Endothelial cell of umbilical vein (primary cell): ENCODE results near the gene USP4. TPM values are rescaled to one million over a fixed set of nuclear protein-coding genes. Genes with fewer than 3 reads are reported as not detected.

Experiments
- BruUV-seq: library from RNA; stranded (reverse); fragments of 400-500 nt; replicated peaks from 2 replicates; lab custom pipeline; 2021; lab: Mats Ljungman, UMichigan
- CTCF ChIA-PET: fragments of 300-600, 350-600 bp; sonication (Branson Sonifier 250); formaldehyde crosslinking; loops from one replicate; lab custom pipeline; 2021; ENCODE audit warnings: antibody characterized with exemption, inconsistent platforms; lab: Charles Lee
- POLR2A ChIA-PET: fragments of 300-600, 350-600 bp; sonication (Branson Sonifier 250); formaldehyde crosslinking; loops from one replicate; lab custom pipeline; 2021; ENCODE audit warnings: antibody characterized with exemption, inconsistent platforms; lab: Charles Lee
- DNase-seq: peaks from one replicate; pipeline ENCODE4 v3.0.0-alpha.2; 2011; ENCODE audit warnings: low read depth, low spot score
- FAIRE-seq: peaks from 2 replicates; lab custom pipeline; 2011; peaks lifted over from hg19 to GRCh38; lab: Jason Lieb, UNC
- H2AFZ ChIP-seq: 2 replicates; pipeline ENCODE4 v1.6.0; 2012; ENCODE audit warnings: low read depth, low read length, control low read depth, inconsistent platforms
- H3K27ac ChIP-seq: 2 replicates; pipeline ENCODE4 v1.5.1; 2011; ENCODE audit warnings: low read depth, mild to moderate bottlenecking, control low read depth, low read length, moderate library complexity; ENCODE audit not compliant: insufficient read depth
- H3K27me3 ChIP-seq, 2 experiments: 2 replicates each; pipeline versions ENCODE4 v1.6.0 to v1.6.1; 2011; ENCODE audit warnings: low read length in 2 of 2, mixed read lengths in 1 of 2; ENCODE audit not compliant: control insufficient read depth in 2 of 2, insufficient read depth in 2 of 2
- H3K36me3 ChIP-seq, 2 experiments: 2 replicates in 1 of 2; 3 replicates in 1 of 2; pipeline ENCODE4 v1.5.1; 2011; ENCODE audit warnings: low read length in 2 of 2, mild to moderate bottlenecking in 1 of 2, moderate library complexity in 1 of 2; ENCODE audit not compliant: control insufficient read depth in 2 of 2, insufficient read depth in 2 of 2; ENCODE audit errors: extremely low read depth in 1 of 2
- H3K4me1 ChIP-seq: 3 replicates; pipeline ENCODE4 v1.5.1; 2011; ENCODE audit warnings: mild to moderate bottlenecking, low read length; ENCODE audit not compliant: control insufficient read depth, insufficient read depth; ENCODE audit errors: extremely low read depth
- H3K4me2 ChIP-seq: 2 replicates; pipeline ENCODE4 v1.6.1; 2011; ENCODE audit warnings: low read length, control low read depth, mixed read lengths; ENCODE audit not compliant: insufficient read depth
- H3K4me3 ChIP-seq, 3 experiments: fragments of 200-600 bp in 1 of 3; sonication (generic), shearing (Covaris generic) in 1 of 3; replicated peaks in 1 of 3; 2 replicates each; pipeline ENCODE4 v1.5.1; 2011 to 2016; ENCODE audit warnings: control low read depth in 3 of 3, low read length in 3 of 3, mild to moderate bottlenecking in 2 of 3, inconsistent platforms in 1 of 3, low read depth in 1 of 3, moderate library complexity in 1 of 3; ENCODE audit not compliant: insufficient read depth in 1 of 3
- H3K79me2 ChIP-seq: 2 replicates; pipeline ENCODE4 v1.6.0; 2012; ENCODE audit warnings: low read length, inconsistent platforms; ENCODE audit not compliant: control insufficient read depth, insufficient read depth
- H3K9ac ChIP-seq: replicated peaks from 2 replicates; pipeline ENCODE3; 2011; ENCODE audit warnings: low read length, control low read depth; ENCODE audit not compliant: insufficient read depth; ENCODE audit errors: extremely low read depth
- H3K9me1 ChIP-seq: replicated peaks from 3 replicates; pipeline ENCODE4 v1.6.0; 2011; ENCODE audit warnings: mild to moderate bottlenecking, low read length; ENCODE audit not compliant: control insufficient read depth, insufficient read depth; ENCODE audit errors: extremely low read depth
- H3K9me3 ChIP-seq: replicated peaks from 2 replicates; pipeline ENCODE4 v1.5.1; 2012; ENCODE audit warnings: low read length, inconsistent platforms; ENCODE audit not compliant: control insufficient read depth, insufficient read depth
- H4K20me1 ChIP-seq: replicated peaks from 2 replicates; pipeline ENCODE3; 2011; ENCODE audit warnings: mild to moderate bottlenecking, low read length; ENCODE audit not compliant: control insufficient read depth, insufficient read depth; ENCODE audit errors: extremely low read depth
- EZH2 ChIP-seq: IDR thresholded peaks from 2 replicates; pipeline ENCODE4 v1.6.1; 2012; ENCODE audit warnings: borderline replicate concordance, low read depth, mild to moderate bottlenecking, moderate library complexity, low read length, inconsistent platforms; ENCODE audit not compliant: severe bottlenecking
- FOS ChIP-seq: IDR thresholded peaks from 2 replicates; pipeline ENCODE4 v1.6.1; 2011; ENCODE audit warnings: mild to moderate bottlenecking, low read length, moderate library complexity, borderline replicate concordance; ENCODE audit not compliant: insufficient read depth
- GATA2 ChIP-seq: IDR thresholded peaks from 2 replicates; pipeline ENCODE4 v1.7.0; 2011; ENCODE audit warnings: low read depth, mild to moderate bottlenecking, moderate library complexity, mixed read lengths, low read length; ENCODE audit not compliant: insufficient read length, insufficient read depth
- JUN ChIP-seq: IDR thresholded peaks from 2 replicates; pipeline ENCODE4 v1.6.1; 2011; ENCODE audit warnings: borderline replicate concordance, low read depth; ENCODE audit not compliant: insufficient read length, insufficient read depth
- MYC ChIP-seq: IDR thresholded peaks from one replicate; pipeline ENCODE4 v1.6.1; 2011; ENCODE audit warnings: mild to moderate bottlenecking, low read depth, low read length
- POLR2A ChIP-seq: IDR thresholded peaks from 2 replicates; pipeline ENCODE4 v1.6.1; 2012; ENCODE audit warnings: low read depth, mild to moderate bottlenecking, control low read depth, low read length
- POLR2AphosphoS5 ChIP-seq: IDR thresholded peaks from 2 replicates; pipeline ENCODE4 v1.6.1; 2012; ENCODE audit warnings: low read depth, mild to moderate bottlenecking, control low read depth, low read length, moderate library complexity; ENCODE audit not compliant: insufficient read depth
- dilution Hi-C: fragments of 300-500 bp; cut with MboI; formaldehyde crosslinking; loops from one replicate; pipeline ENCODE4 v1.15.0; 2019; ENCODE audit warnings: low sequenced_read_pairs; ENCODE audit not compliant: extremely low pct_ligation_motif_present
- intact Hi-C: fragments of 100-400 bp; cut with micrococcal nuclease; formaldehyde crosslinking; loops from one replicate; pipeline ENCODE4 v1.10.0; 2022
- polyA plus RNA-seq, 4 experiments: library from polyadenylated mRNA; depleted of rRNA in 3 of 4; stranded (reverse) in 3 of 4; unstranded in 1 of 4; fragments of >200 nt; gene quantifications; 2 replicates each; pipeline versions ENCODE4 v1.2.1 to v1.2.3, GENCODE V29; 2011 to 2012; ENCODE audit warnings: missing spikeins in 1 of 4
- total RNA-seq: library from RNA; stranded (reverse); gene quantifications from 2 replicates; pipeline ENCODE4 v1.2.3, GENCODE V29; 2021
- TF ChIP-seq, protein P1 (sequence below), 2 donors: IDR thresholded peaks; 1 replicate in 1 of 2; 2 replicates in 1 of 2; pipeline ENCODE4 v1.5.1; 2011; ENCODE audit warnings: low read length in 2 of 2, mild to moderate bottlenecking in 2 of 2, moderate library complexity in 2 of 2, control low read depth in 1 of 2, inconsistent platforms in 1 of 2, low read depth in 1 of 2; ENCODE audit not compliant: insufficient read depth in 1 of 2; ENCODE audit errors: extremely low read depth in 1 of 2
- TF ChIP-seq, protein P2 (sequence below): IDR thresholded peaks from 2 replicates; pipeline ENCODE4 v1.6.1; 2011; ENCODE audit not compliant: insufficient read depth, insufficient read length

Gene USP4
- total and polyA plus RNA-seq, 2 donors (not counting 3 experiments of a cell fraction or from before 2014, with no cell fraction given), result 39.1 to 61.3 TPM

DNA sequence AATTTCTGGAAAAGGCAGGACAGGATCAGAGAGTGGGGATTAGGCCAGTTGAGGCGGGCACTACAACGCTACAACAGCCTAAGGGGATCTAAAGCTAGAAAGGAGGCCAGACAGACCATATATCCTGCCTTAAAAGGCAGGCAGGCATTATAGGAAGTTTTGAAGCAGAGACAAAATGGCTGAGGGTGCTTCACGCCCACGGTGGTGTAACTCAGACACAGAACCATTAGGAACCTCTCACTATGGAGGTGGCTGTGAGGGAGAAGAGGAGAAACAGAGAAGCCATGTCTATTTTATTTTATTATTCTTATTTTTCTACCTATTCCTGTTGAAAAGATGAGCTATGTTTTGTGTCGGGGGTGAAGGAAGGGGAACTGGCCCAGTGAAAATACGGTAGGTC lies 2.1 kb upstream of the USP4 start:
- no peak for DNase-seq
- POLR2A ChIA-PET, result no interaction called here

DNA sequence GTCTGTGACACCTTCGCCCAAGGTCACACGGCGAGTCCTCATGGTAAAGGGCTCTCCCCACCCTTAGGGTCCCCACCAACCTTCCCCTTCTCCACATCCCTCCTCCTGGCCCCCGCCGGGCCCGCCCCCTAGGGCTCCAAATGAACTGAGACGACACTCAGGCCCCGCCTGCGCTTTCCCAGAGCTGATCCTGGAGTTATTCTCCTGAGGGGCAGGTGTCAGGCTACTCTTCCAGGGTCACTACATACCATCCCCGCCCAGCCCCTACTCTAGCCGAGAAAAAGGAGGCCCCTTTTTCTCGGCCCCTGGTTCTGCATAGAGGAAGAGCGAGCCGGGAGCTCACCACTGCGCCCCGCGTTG lies 292 bp downstream of the USP4 start:
- dilution Hi-C loops, result no loop called here
- peaks cover 51% of the 10 kb centered on the region for H3K79me2 ChIP-seq
- H3K27me3 ChIP-seq, result no peaks in the 10 kb centered on the region
- H3K4me2 ChIP-seq, result peak overlapping the region; percentile 96
- ChIA-PET POLR2A (interaction anchor here (0.9 to 2.8 kb wide), 3 partner anchors 19 to 110 kb away, joined by 3 to 39 read pairs (median 14); partner anchors contain the start of genes GPX1, RHOA and TCTA), CTCF (interaction anchor here (0.9 to 4.2 kb wide), 26 partner anchors 10 to 232 kb away, joined by 3 to 118 read pairs (median 6); partner anchors contain the start of genes GPX1, KLHDC8B, NICN1 and RHOA)
- intact Hi-C loops, result no loop called here
- H3K4me3 ChIP-seq, result peak overlapping the region; percentile 65 to 75 (median 75)
- no peaks in the 10 kb centered on the region for H3K9me1 ChIP-seq
- H2AFZ ChIP-seq, result peak overlapping the region; percentile 71
- BruUV-seq, result no TSS peak
- H4K20me1 ChIP-seq, result no peaks in the 10 kb centered on the region
- no peak for FAIRE-seq
- peak overlapping the region; percentile 73 for H3K9ac ChIP-seq
- DNase-seq, result no peak
- peaks cover 22% of the 10 kb centered on the region for H3K4me1 ChIP-seq
- no peak for TF ChIP-seq GATA2
- TF ChIP-seq, protein P1, sequence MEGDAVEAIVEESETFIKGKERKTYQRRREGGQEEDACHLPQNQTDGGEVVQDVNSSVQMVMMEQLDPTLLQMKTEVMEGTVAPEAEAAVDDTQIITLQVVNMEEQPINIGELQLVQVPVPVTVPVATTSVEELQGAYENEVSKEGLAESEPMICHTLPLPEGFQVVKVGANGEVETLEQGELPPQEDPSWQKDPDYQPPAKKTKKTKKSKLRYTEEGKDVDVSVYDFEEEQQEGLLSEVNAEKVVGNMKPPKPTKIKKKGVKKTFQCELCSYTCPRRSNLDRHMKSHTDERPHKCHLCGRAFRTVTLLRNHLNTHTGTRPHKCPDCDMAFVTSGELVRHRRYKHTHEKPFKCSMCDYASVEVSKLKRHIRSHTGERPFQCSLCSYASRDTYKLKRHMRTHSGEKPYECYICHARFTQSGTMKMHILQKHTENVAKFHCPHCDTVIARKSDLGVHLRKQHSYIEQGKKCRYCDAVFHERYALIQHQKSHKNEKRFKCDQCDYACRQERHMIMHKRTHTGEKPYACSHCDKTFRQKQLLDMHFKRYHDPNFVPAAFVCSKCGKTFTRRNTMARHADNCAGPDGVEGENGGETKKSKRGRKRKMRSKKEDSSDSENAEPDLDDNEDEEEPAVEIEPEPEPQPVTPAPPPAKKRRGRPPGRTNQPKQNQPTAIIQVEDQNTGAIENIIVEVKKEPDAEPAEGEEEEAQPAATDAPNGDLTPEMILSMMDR (IDR thresholded peaks at IDR 0.05; ENCODE audit: extremely low read depth in 1 of 2, insufficient read depth in 1 of 2, low read depth in 1 of 2, low read length in 2 of 2), result no peak
- no peak for TF ChIP-seq FOS
- no peak for TF ChIP-seq POLR2A
- no peak for TF ChIP-seq MYC
- TF ChIP-seq POLR2AphosphoS5, result no peak
- TF ChIP-seq, protein P2, sequence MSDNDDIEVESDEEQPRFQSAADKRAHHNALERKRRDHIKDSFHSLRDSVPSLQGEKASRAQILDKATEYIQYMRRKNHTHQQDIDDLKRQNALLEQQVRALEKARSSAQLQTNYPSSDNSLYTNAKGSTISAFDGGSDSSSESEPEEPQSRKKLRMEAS, result no peak
- no peak for TF ChIP-seq JUN
- no peak for TF ChIP-seq EZH2
- peaks cover 3 to 5% of the 10 kb centered on the region in 2 experiments for H3K36me3 ChIP-seq
- no peaks in the 10 kb centered on the region for H3K9me3 ChIP-seq
- H3K27ac ChIP-seq, result peak overlapping the region; percentile 80

More for the DNA sequence above, 2.1 kb upstream of the USP4 start:
- no peaks in the 10 kb centered on the region for H4K20me1 ChIP-seq
- no peak for FAIRE-seq
- CTCF ChIA-PET, result interaction anchor here (2.0 kb wide), 1 partner anchor 107 kb away, joined by 8 read pairs; no protein-coding TSS in a partner anchor
- no peaks in the 10 kb centered on the region for H3K9me3 ChIP-seq
- no peaks in the 10 kb centered on the region for H3K9me1 ChIP-seq
- intact Hi-C loops, result loop anchor here (5.0 kb wide), 1 partner anchor 250 kb away; the partner anchor contains the start of gene QRICH1
- peaks cover 35% of the 10 kb centered on the region for H3K79me2 ChIP-seq
- H3K36me3 ChIP-seq, result no peaks in the 10 kb centered on the region
- H3K4me3 ChIP-seq, result no peak overlapping the region
- peak overlapping the region; percentile 20 for H3K27ac ChIP-seq
- H3K27me3 ChIP-seq, result no peaks in the 10 kb centered on the region
- TF ChIP-seq, protein P1 (IDR thresholded peaks at IDR 0.05; ENCODE audit: extremely low read depth in 1 of 2, insufficient read depth in 1 of 2, low read depth in 1 of 2, low read length in 2 of 2), result no peak
- H3K4me1 ChIP-seq, result peaks cover 40% of the 10 kb centered on the region
- H3K9ac ChIP-seq, result no peak overlapping the region
- no TSS peak for BruUV-seq
- peak overlapping the region; percentile 28 for H2AFZ ChIP-seq
- H3K4me2 ChIP-seq, result no peak overlapping the region
- dilution Hi-C loops, result no loop called here
